Measurements from ENCODE around the gene PID1. TPM values are rescaled to one million over a fixed set of nuclear protein-coding genes. Genes with fewer than 3 reads are reported as not detected.

The PID1 gene
- total RNA-seq, 4 donors from 2014 or later = 6.4 to 20.6 (median 14.5) TPM

- Histone ChIP-seq H3K4me3 (no peak overlapping the region), H3K36me3 (peaks cover 12% of the 10 kb centered on the region), H3K27ac (no peak overlapping the region), H3K27me3 (no peaks in the 10 kb centered on the region), H3K4me1 (no peaks in the 10 kb centered on the region), H3K9me3 (no peaks in the 10 kb centered on the region)
- WGBS = 67% methylated on average over 2 of the region's 2 CpGs
- TF ChIP-seq POLR2AphosphoS5 (IDR thresholded peaks at IDR 0.05) = no peak
- no peak for TF ChIP-seq EP300 (IDR thresholded peaks at IDR 0.05)
- TF ChIP-seq POLR2A (IDR thresholded peaks at IDR 0.05) = no peak
- no peak for TF ChIP-seq CTCF (IDR thresholded peaks at IDR 0.05)
- no peak for DNase-seq (ENCODE audit: low spot score in 2 of 2)
Measured at GRCh38 chr2:229257985-229258384, 13.1 kb downstream of the PID1 start.

DNA sequence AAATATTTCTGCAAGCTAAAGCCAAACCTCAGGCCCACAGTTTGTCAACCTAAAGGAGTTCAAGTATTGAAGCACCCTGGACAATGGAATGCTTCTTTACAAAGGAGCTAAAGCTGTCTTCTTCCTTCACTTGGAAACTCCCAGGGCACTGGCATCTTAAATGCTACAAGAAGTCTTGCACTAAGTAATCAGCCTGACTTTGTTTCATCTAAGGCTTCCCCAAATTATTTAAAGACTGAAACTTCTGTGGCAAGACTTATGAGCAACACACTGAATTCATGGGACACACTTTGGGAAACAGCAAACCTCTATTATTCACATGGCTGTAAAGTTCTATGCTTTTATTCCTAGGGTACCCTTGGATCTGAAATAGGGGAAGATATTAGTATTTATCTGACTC, 14.7 kb downstream of the PID1 start:
- H3K4me3 ChIP-seq = no peak overlapping the region
- no peaks in the 10 kb centered on the region for H3K9me3 ChIP-seq
- no peak for TF ChIP-seq POLR2A (IDR thresholded peaks at IDR 0.05)
- TF ChIP-seq POLR2AphosphoS5 (IDR thresholded peaks at IDR 0.05) = no peak
- TF ChIP-seq EP300 (IDR thresholded peaks at IDR 0.05) = no peak
- no peak for TF ChIP-seq CTCF (IDR thresholded peaks at IDR 0.05)
- no peak for DNase-seq (ENCODE audit: low spot score in 2 of 2)
- H3K4me1 ChIP-seq = peaks cover 5% of the 10 kb centered on the region
- H3K36me3 ChIP-seq = peaks cover 5% of the 10 kb centered on the region
- no peaks in the 10 kb centered on the region for H3K27me3 ChIP-seq
- no peak overlapping the region for H3K27ac ChIP-seq

DNA sequence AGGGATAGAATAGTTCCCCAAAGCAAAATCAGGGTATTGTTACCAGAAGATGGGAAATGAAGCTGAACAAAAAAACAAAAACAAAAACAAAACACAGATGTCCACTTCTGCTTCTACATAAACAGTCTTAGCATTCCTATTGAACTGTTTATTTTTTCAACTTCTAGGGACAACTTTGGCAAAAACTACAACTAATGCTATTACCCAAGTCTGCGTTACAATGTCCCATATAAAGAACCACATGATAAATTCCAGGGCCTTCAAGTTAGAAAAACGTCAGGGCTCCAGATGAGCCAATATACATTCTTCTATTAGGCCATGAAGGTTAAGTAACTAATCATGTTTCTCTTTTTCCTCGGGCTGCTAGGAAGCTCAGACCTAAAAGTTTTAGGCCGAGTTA, 16.9 kb downstream of the PID1 start:
- Histone ChIP-seq H3K4me3 (no peak overlapping the region), H3K9me3 (no peaks in the 10 kb centered on the region), H3K36me3 (no peaks in the 10 kb centered on the region), H3K27me3 (no peaks in the 10 kb centered on the region), H3K27ac (no peak overlapping the region), H3K4me1 (peaks cover 5% of the 10 kb centered on the region)
- DNase-seq (ENCODE audit: low spot score in 2 of 2) = no peak
- TF ChIP-seq POLR2A (IDR thresholded peaks at IDR 0.05) (no peak), CTCF (IDR thresholded peaks at IDR 0.05) (no peak), POLR2AphosphoS5 (IDR thresholded peaks at IDR 0.05) (no peak), EP300 (IDR thresholded peaks at IDR 0.05) (no peak)
- 57% methylated on average over 4 of the region's 4 CpGs for WGBS

DNA sequence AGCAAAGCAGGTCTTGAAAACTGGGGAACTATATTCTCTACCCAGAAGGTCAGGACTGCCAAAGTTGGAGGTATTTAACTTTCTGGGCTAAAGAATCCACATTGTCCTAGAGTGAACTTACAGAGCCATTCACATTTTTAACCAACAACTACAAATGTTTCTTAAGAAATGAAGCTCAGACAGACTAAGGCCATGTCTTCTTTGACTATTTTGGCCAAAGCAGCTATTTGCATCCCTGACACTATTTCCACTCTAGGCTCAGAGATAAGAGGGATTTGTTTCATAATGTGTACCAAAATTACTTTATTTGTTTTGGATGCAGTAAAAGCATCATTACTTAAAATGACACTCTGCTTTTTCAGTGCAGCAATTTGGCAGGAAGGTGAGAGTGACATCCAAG, 18.1 kb downstream of the PID1 start:
- Histone ChIP-seq H3K4me3 (no peak overlapping the region), H3K27ac (no peak overlapping the region), H3K36me3 (no peaks in the 10 kb centered on the region), H3K4me1 (peaks cover 5% of the 10 kb centered on the region), H3K27me3 (no peaks in the 10 kb centered on the region), H3K9me3 (no peaks in the 10 kb centered on the region)
- TF ChIP-seq EP300 (IDR thresholded peaks at IDR 0.05) = no peak
- no peak for TF ChIP-seq CTCF (IDR thresholded peaks at IDR 0.05)
- TF ChIP-seq POLR2A (IDR thresholded peaks at IDR 0.05) = no peak
- TF ChIP-seq POLR2AphosphoS5 (IDR thresholded peaks at IDR 0.05) = no peak
- DNase-seq (ENCODE audit: low spot score in 2 of 2) = no peak

- Histone ChIP-seq H3K36me3 (no peaks in the 10 kb centered on the region), H3K27me3 (no peaks in the 10 kb centered on the region), H3K9me3 (no peaks in the 10 kb centered on the region), H3K4me1 (peaks cover 5% of the 10 kb centered on the region), H3K4me3 (no peak overlapping the region), H3K27ac (no peak overlapping the region)
- DNase-seq (ENCODE audit: low spot score in 2 of 2) = no peak
- TF ChIP-seq EP300 (IDR thresholded peaks at IDR 0.05) (no peak), POLR2A (IDR thresholded peaks at IDR 0.05) (no peak), POLR2AphosphoS5 (IDR thresholded peaks at IDR 0.05) (no peak), CTCF (IDR thresholded peaks at IDR 0.05) (no peak)
- WGBS = 17% methylated on average over 1 of the region's 1 CpG
Measured at GRCh38 chr2:229252280-229252679, 18.8 kb downstream of the PID1 start.

Data from suprapubic skin (tissue), 4 donors.